Sigmoid colon (tissue), 7 donors: ENCODE data around the gene RSPH1. TPM values are rescaled to one million over a fixed set of nuclear protein-coding genes. Genes with fewer than 3 reads are reported as not detected.

Experiments used
- DNase-seq: peaks from one replicate; pipeline ENCODE4 v3.0.0-alpha.2; 2019
- H3K27ac ChIP-seq, 4 donors: fragments of 200-600 bp; sonication (generic); one replicate each; pipeline ENCODE4 v1.5.1; 2016 to 2019; ENCODE audit warnings: mild to moderate bottlenecking in 1 of 4
- H3K27me3 ChIP-seq, 3 donors: fragments of 200-600 bp; sonication (generic); one replicate each; pipeline ENCODE4 v1.5.1; 2019; ENCODE audit warnings: mild to moderate bottlenecking in 1 of 3
- H3K36me3 ChIP-seq, 4 donors: fragments of 200-600 bp; sonication (generic); one replicate each; pipeline ENCODE4 v1.5.1; 2016 to 2019
- H3K4me1 ChIP-seq, 4 donors: fragments of 200-600 bp; sonication (generic); one replicate each; pipeline ENCODE4 v1.5.1; 2017 to 2019
- H3K4me3 ChIP-seq, 4 donors: fragments of 200-600 bp; sonication (generic); one replicate each; pipeline ENCODE4 v1.5.1; 2017 to 2019; ENCODE audit warnings: mild to moderate bottlenecking in 2 of 4, moderate library complexity in 1 of 4
- H3K9me3 ChIP-seq, 4 donors: fragments of 200-600 bp in 3 of 4; sonication (generic) in 3 of 4; one replicate each; pipeline versions ENCODE4 v1.5.1 to v1.6.1; 2013 to 2019
- CTCF ChIP-seq, 4 experiments: fragments of 450-650 bp in 3 of 4; fragments of 200-600 bp in 1 of 4; IDR thresholded peaks; one replicate each; pipeline ENCODE4 v1.5.1; 2016 to 2019; ENCODE audit warnings: antibody characterized with exemption in 4 of 4, mild to moderate bottlenecking in 3 of 4, moderate library complexity in 2 of 4
- EP300 ChIP-seq, 4 donors: sonication (generic); formaldehyde crosslinking; IDR thresholded peaks; one replicate each; pipeline ENCODE4 v1.6.1; 2017; ENCODE audit warnings: antibody characterized with exemption in 4 of 4
- POLR2A ChIP-seq, 2 donors: fragments of 450-650 bp; IDR thresholded peaks; one replicate each; pipeline ENCODE4 v1.6.1; 2016; ENCODE audit warnings: antibody characterized with exemption in 2 of 2, mild to moderate bottlenecking in 2 of 2, moderate library complexity in 2 of 2
- POLR2AphosphoS5 ChIP-seq, 4 donors: sonication (generic); formaldehyde crosslinking; IDR thresholded peaks; one replicate each; pipeline ENCODE4 v1.6.1; 2017; ENCODE audit warnings: antibody characterized with exemption in 4 of 4
- WGBS, 2 donors: extraction: QIAGEN DNeasy Blood & Tissue Kit; methylation state at CpG; one replicate each; pipeline ENCODE4 v1.1.7; 2013; 5-methylcytosine and 5-hydroxymethylcytosine counted together
- intact Hi-C: fragments of 100-400 bp; cut with DNase I; formaldehyde crosslinking; loops from one replicate; pipeline ENCODE4 v1.15.1; 2023
- polyA plus RNA-seq, 3 donors: library from polyadenylated mRNA; stranded (reverse); fragments of 200-250 nt; gene quantifications; one replicate each; pipeline ENCODE4 v1.2.3, GENCODE V29; 2013
- total RNA-seq, 4 donors: library from RNA; depleted of rRNA; stranded (reverse); fragments of >200 nt; gene quantifications; one replicate each; pipeline ENCODE4 v1.1.0, GENCODE V29; 2016
- donor health status: healthy with polysubstance abuse.
- donor health status: Bipolar disorder and iron deficiency.
- donor health status: healthy.

Gene RSPH1
- total and polyA plus RNA-seq, 7 donors: 1.2 to 13.4 (median 3.0) TPM; not detected in 2

DNA sequence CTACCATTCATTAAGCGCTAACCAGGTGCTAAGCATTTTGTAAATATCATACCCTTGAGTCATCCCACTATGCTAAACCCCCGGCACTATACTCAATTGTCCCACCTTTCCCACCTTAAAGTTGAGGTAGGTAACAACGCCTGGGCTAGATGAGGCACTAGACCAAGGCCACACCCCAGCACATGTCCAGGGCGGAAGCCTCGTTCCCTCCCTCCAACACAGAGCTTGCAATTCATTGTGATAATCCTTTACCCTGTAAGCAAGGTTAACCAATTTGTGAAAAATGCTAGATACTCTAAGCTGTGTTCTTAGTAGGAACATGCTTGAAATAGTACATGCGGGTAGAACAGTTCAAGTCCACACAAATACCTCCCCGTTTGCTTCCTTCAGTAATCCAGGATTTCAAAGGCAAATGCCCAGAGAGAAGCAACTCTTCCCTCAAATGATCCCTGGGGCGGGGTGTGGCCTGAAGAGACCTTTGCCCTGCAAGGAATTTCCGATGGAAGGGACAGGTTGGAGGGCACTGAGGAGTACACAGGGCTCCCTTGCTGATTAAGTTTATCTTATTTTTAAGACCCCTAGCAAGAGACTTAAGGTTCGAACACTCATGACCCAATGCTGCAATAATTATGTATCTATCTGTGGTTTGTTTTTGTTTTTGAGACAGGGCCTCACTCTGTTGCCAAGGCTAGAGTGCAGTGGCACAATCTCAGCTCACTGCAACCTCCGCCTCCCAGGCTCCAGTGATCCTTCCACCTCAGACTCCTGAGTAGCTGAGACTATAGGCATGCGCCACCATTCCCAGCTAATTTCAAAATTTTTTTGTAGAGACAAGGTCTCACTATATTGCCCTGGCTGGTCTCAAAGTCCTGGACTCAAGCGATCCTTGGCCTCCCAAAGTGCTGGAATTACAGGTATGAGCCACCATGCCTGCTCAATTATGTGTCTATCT, 2.6 kb downstream of the RSPH1 start:
- 41 to 74% methylated on average over 13 of the region's 13 CpGs for WGBS, 2 donors
- Histone ChIP-seq H3K9me3 (no peaks in the 10 kb centered on the region), H3K4me3 (no peak overlapping the region), H3K27ac (no peak overlapping the region), H3K36me3 (no peaks in the 10 kb centered on the region), H3K27me3 (peaks cover 0 to 5% (median 0%) of the 10 kb centered on the region in 3 donors), H3K4me1 (peaks cover 0 to 11% (median 6%) of the 10 kb centered on the region in 4 donors)
- TF ChIP-seq CTCF (IDR thresholded peaks at IDR 0.05): no peak
- no peak for TF ChIP-seq POLR2A (IDR thresholded peaks at IDR 0.05)
- no peak for TF ChIP-seq EP300 (IDR thresholded peaks at IDR 0.05)
- no peak for TF ChIP-seq POLR2AphosphoS5 (IDR thresholded peaks at IDR 0.05)
- no peak for DNase-seq
- intact Hi-C loops: no loop called here

DNA sequence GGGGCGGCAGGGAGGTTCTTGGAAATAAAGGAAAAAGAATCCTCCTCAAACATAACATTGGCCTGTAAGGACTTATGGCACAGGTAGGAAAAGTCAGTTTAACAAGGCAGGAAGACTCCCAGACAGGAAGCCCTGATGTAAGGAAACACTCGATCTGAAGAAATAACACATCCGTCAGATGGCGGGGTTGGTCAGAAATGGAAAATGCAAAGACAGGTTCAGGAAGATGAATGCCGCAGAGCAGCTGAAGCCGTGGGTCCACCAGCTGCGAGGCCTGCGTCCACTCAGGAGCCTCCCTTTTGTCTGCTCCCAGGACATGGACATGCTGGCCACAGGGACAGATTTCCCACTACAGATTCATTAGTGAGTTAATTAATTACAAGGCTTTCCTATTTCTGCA, 3.8 kb downstream of the RSPH1 start:
- H3K27me3 ChIP-seq: peaks cover 0 to 5% (median 0%) of the 10 kb centered on the region in 3 donors
- no peak for TF ChIP-seq POLR2A (IDR thresholded peaks at IDR 0.05)
- TF ChIP-seq EP300 (IDR thresholded peaks at IDR 0.05): no peak
- TF ChIP-seq POLR2AphosphoS5 (IDR thresholded peaks at IDR 0.05): no peak
- no peak for TF ChIP-seq CTCF (IDR thresholded peaks at IDR 0.05)
- H3K9me3 ChIP-seq: no peaks in the 10 kb centered on the region
- intact Hi-C loops: no loop called here
- no peak overlapping the region for H3K4me3 ChIP-seq
- H3K36me3 ChIP-seq: no peaks in the 10 kb centered on the region
- H3K4me1 ChIP-seq: peaks cover 0 to 11% (median 6%) of the 10 kb centered on the region in 4 donors
- WGBS, 2 donors: 63 to 88% methylated on average over 8 of the region's 8 CpGs
- DNase-seq: no peak
- H3K27ac ChIP-seq: no peak overlapping the region

GRCh38 chr21:42491328-42491727, 4.7 kb downstream of the RSPH1 start:
- no peaks in the 10 kb centered on the region for H3K36me3 ChIP-seq
- no peaks in the 10 kb centered on the region for H3K9me3 ChIP-seq
- intact Hi-C loops: no loop called here
- peaks cover 0 to 6% (median 5%) of the 10 kb centered on the region in 4 donors for H3K4me1 ChIP-seq
- TF ChIP-seq POLR2AphosphoS5 (IDR thresholded peaks at IDR 0.05) (no peak), CTCF (IDR thresholded peaks at IDR 0.05) (no peak), EP300 (IDR thresholded peaks at IDR 0.05) (no peak), POLR2A (IDR thresholded peaks at IDR 0.05) (no peak)
- H3K27ac ChIP-seq: no peak overlapping the region
- WGBS, 2 donors: 71 to 74% methylated on average over 1 of the region's 1 CpG
- H3K27me3 ChIP-seq: peaks cover 0 to 5% (median 0%) of the 10 kb centered on the region in 3 donors
- no peak overlapping the region for H3K4me3 ChIP-seq
- no peak for DNase-seq

DNA sequence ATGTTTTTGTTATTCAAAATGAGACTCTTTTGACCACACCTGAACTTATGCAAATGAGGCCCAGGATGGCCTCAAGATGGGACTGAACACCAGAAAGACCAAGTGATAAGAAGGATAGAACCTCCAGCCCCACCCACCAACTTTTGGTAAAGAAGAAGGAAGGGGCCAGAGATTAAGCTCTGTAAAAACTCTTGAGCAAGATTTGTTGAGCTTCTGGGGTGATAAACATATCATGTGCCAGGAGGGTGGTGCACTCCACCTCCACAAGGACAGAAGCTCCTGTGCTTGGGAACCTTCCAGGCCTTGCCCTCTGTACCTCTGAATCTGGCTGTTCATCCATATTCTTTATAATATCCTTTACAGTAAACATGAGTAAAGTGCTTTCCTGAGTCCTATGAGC, 5.3 kb downstream of the RSPH1 start:
- TF ChIP-seq POLR2A (IDR thresholded peaks at IDR 0.05): no peak
- TF ChIP-seq CTCF (IDR thresholded peaks at IDR 0.05): no peak
- TF ChIP-seq POLR2AphosphoS5 (IDR thresholded peaks at IDR 0.05): no peak
- TF ChIP-seq EP300 (IDR thresholded peaks at IDR 0.05): no peak
- DNase-seq: no peak
- peaks cover 0 to 5% (median 0%) of the 10 kb centered on the region in 3 donors for H3K27me3 ChIP-seq
- no peaks in the 10 kb centered on the region for H3K9me3 ChIP-seq
- no peak overlapping the region for H3K27ac ChIP-seq
- no peak overlapping the region for H3K4me3 ChIP-seq
- peaks cover 0 to 12% (median 5%) of the 10 kb centered on the region in 4 donors for H3K4me1 ChIP-seq
- intact Hi-C loops: no loop called here
- no peaks in the 10 kb centered on the region for H3K36me3 ChIP-seq
